ENCODE data around the gene TTC34. TPM values are rescaled to one million over a fixed set of nuclear protein-coding genes. Genes with fewer than 3 reads are reported as not detected.

The TTC34 gene
- total and polyA plus RNA-seq, 5 donors from 2014 or later: 0.05 to 1.1 (median 0.13) TPM

DNA sequence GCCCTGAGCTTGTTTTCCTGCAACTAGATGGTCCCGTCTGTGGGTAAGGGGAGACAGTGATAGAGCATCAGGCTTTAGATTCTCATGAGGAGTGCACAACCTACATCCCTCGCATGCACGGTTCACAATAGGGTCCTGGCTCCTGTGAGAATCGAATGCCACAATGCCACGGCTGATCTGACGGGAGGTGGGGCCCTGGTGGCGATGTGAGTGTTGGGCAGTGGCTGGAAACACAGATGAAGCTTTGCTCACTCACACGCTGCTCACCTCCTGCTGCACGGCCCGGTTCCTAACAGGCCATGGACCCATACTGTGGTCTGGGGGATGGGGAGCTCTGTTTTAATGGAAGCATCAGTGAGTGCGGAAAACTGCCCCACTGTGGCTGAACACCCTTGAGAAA lies 35.8 kb upstream of the TTC34 start:
- DNase-seq: no peak
- Histone ChIP-seq H3K27ac (ENCODE audit: insufficient read depth, low read length, poor library complexity, severe bottlenecking) (no peak overlapping the region), H3K9me3 (ENCODE audit: control insufficient read depth in 2 of 2, low read length in 2 of 2) (no peaks in the 10 kb centered on the region), H3K36me3 (ENCODE audit: control insufficient read depth, insufficient read depth, low read length) (no peaks in the 10 kb centered on the region), H3K27me3 (ENCODE audit: control insufficient read depth, insufficient read depth, low read length) (no peaks in the 10 kb centered on the region), H3K4me1 (ENCODE audit: control insufficient read depth, insufficient read depth, low read length, poor library complexity, severe bottlenecking) (peaks cover 9% of the 10 kb centered on the region), H3K4me3 (ENCODE audit: low read depth, low read length) (no peak overlapping the region)
- no peaks in the 10 kb centered on the region for H3K9me3 Mint-ChIP-seq
- no peaks in the 10 kb centered on the region for H3K36me3 Mint-ChIP-seq
- ATAC-seq (ENCODE audit: low read depth in 2 of 2): no peak
- no peaks in the 10 kb centered on the region for H3K27me3 Mint-ChIP-seq
- H3K4me3 Mint-ChIP-seq: no peak overlapping the region
- peaks cover 7 to 22% (median 12%) of the 10 kb centered on the region in 4 donors for H3K4me1 Mint-ChIP-seq
- H3K27ac Mint-ChIP-seq: no peak overlapping the region

DNA sequence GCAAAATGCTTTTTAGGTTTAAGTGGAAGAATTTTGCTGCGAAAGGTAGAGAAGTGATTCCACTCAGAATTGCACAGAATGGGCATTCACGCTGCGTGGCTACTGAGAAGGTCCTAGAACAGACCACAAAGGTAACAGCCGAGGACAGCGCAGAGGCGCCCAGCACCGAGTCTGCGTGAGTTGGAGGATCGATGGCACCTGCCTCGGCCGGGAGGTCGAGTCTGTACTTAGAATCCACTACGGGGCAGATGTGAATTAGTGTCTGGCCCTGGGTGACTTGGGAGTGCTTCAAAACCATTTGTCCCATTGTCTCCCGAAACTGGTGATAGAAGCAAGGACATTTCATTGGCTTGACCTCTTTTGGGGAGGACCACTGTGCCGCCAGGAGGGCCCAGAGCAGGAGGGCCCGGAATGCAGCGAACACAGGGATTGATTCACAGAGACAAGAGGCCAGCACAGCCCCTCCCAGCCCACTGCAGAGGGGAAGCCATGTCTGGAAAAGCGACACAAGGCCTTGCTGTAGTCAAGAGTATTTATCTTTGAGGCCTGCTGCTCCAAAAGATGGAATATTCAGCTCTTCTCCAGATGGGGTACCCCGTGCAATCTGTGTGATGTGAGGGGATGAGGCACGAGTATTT lies 35.0 kb upstream of the TTC34 start:
- Mint-ChIP-seq H3K27me3 (no peaks in the 10 kb centered on the region), H3K36me3 (no peaks in the 10 kb centered on the region), H3K27ac (no peak overlapping the region), H3K4me3 (no peak overlapping the region), H3K9me3 (no peaks in the 10 kb centered on the region), H3K4me1 (peaks cover 7 to 20% (median 12%) of the 10 kb centered on the region in 4 donors)
- Histone ChIP-seq H3K4me3 (ENCODE audit: low read depth, low read length) (no peak overlapping the region), H3K27me3 (ENCODE audit: control insufficient read depth, insufficient read depth, low read length) (no peaks in the 10 kb centered on the region), H3K9me3 (ENCODE audit: control insufficient read depth in 2 of 2, low read length in 2 of 2) (no peaks in the 10 kb centered on the region), H3K27ac (ENCODE audit: insufficient read depth, low read length, poor library complexity, severe bottlenecking) (no peak overlapping the region), H3K36me3 (ENCODE audit: control insufficient read depth, insufficient read depth, low read length) (no peaks in the 10 kb centered on the region), H3K4me1 (ENCODE audit: control insufficient read depth, insufficient read depth, low read length, poor library complexity, severe bottlenecking) (peaks cover 9% of the 10 kb centered on the region)
- no peak for ATAC-seq (ENCODE audit: low read depth in 2 of 2)
- no peak for DNase-seq

GRCh38 chr1:2835650-2836159 lies 34.2 kb upstream of the TTC34 start:
- H3K36me3 ChIP-seq (ENCODE audit: control insufficient read depth, insufficient read depth, low read length): no peaks in the 10 kb centered on the region
- ATAC-seq (ENCODE audit: low read depth in 2 of 2): no peak
- no peaks in the 10 kb centered on the region for H3K9me3 Mint-ChIP-seq
- H3K27ac Mint-ChIP-seq: no peak overlapping the region
- DNase-seq: no peak
- H3K4me1 Mint-ChIP-seq: peaks cover 7 to 14% (median 11%) of the 10 kb centered on the region in 4 donors
- no peaks in the 10 kb centered on the region for H3K27me3 ChIP-seq (ENCODE audit: control insufficient read depth, insufficient read depth, low read length)
- no peaks in the 10 kb centered on the region for H3K27me3 Mint-ChIP-seq
- H3K4me1 ChIP-seq (ENCODE audit: control insufficient read depth, insufficient read depth, low read length, poor library complexity, severe bottlenecking): peaks cover 9% of the 10 kb centered on the region
- no peak overlapping the region for H3K27ac ChIP-seq (ENCODE audit: insufficient read depth, low read length, poor library complexity, severe bottlenecking)
- no peak overlapping the region for H3K4me3 ChIP-seq (ENCODE audit: low read depth, low read length)
- H3K9me3 ChIP-seq (ENCODE audit: control insufficient read depth in 2 of 2, low read length in 2 of 2): no peaks in the 10 kb centered on the region
- no peak overlapping the region for H3K4me3 Mint-ChIP-seq
- no peaks in the 10 kb centered on the region for H3K36me3 Mint-ChIP-seq

GRCh38 chr1:2834741-2835564 lies 33.5 kb upstream of the TTC34 start:
- Histone ChIP-seq H3K4me3 (ENCODE audit: low read depth, low read length) (no peak overlapping the region), H3K36me3 (ENCODE audit: control insufficient read depth, insufficient read depth, low read length) (no peaks in the 10 kb centered on the region), H3K4me1 (ENCODE audit: control insufficient read depth, insufficient read depth, low read length, poor library complexity, severe bottlenecking) (peaks cover 1% of the 10 kb centered on the region), H3K27ac (ENCODE audit: insufficient read depth, low read length, poor library complexity, severe bottlenecking) (no peak overlapping the region), H3K27me3 (ENCODE audit: control insufficient read depth, insufficient read depth, low read length) (no peaks in the 10 kb centered on the region), H3K9me3 (ENCODE audit: control insufficient read depth in 2 of 2, low read length in 2 of 2) (no peaks in the 10 kb centered on the region)
- Mint-ChIP-seq H3K36me3 (no peaks in the 10 kb centered on the region), H3K9me3 (no peaks in the 10 kb centered on the region), H3K27me3 (no peaks in the 10 kb centered on the region), H3K4me1 (peaks cover under 1 to 6% (median 4%) of the 10 kb centered on the region in 4 donors), H3K27ac (no peak overlapping the region), H3K4me3 (no peak overlapping the region)
- ATAC-seq (ENCODE audit: low read depth in 2 of 2) (no peak), DNase-seq (no peak)

DNA sequence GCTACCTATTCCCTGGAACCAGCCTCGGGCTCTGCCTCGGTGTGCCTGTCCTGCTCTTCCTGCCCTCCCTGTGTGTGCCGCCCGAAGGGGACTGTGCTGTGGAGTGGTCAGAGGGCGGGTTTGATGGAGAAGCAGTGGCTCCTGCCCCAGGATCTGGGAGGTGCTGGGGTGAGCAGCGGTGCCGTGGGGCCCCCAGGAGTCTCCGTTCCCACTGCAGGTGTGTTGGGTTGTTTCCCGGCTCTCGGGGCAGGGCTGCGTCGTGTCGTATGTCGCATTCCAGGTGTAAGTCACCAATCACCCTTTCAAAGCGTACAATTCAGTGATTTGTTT lies 32.6 kb upstream of the TTC34 start:
- H3K27ac ChIP-seq (ENCODE audit: insufficient read depth, low read length, poor library complexity, severe bottlenecking): no peak overlapping the region
- ATAC-seq (ENCODE audit: low read depth in 2 of 2) (no peak), DNase-seq (no peak)
- Mint-ChIP-seq H3K4me3 (no peak overlapping the region), H3K27ac (peak overlapping the region in 1 of 3 donors; percentile 31), H3K36me3 (no peaks in the 10 kb centered on the region), H3K4me1 (no peaks in the 10 kb centered on the region), H3K27me3 (no peaks in the 10 kb centered on the region), H3K9me3 (no peaks in the 10 kb centered on the region)
- no peak overlapping the region for H3K4me3 ChIP-seq (ENCODE audit: low read depth, low read length)
- no peaks in the 10 kb centered on the region for H3K27me3 ChIP-seq (ENCODE audit: control insufficient read depth, insufficient read depth, low read length)
- H3K36me3 ChIP-seq (ENCODE audit: control insufficient read depth, insufficient read depth, low read length): no peaks in the 10 kb centered on the region
- no peaks in the 10 kb centered on the region for H3K4me1 ChIP-seq (ENCODE audit: control insufficient read depth, insufficient read depth, low read length, poor library complexity, severe bottlenecking)
- no peaks in the 10 kb centered on the region for H3K9me3 ChIP-seq (ENCODE audit: control insufficient read depth in 2 of 2, low read length in 2 of 2)

DNA sequence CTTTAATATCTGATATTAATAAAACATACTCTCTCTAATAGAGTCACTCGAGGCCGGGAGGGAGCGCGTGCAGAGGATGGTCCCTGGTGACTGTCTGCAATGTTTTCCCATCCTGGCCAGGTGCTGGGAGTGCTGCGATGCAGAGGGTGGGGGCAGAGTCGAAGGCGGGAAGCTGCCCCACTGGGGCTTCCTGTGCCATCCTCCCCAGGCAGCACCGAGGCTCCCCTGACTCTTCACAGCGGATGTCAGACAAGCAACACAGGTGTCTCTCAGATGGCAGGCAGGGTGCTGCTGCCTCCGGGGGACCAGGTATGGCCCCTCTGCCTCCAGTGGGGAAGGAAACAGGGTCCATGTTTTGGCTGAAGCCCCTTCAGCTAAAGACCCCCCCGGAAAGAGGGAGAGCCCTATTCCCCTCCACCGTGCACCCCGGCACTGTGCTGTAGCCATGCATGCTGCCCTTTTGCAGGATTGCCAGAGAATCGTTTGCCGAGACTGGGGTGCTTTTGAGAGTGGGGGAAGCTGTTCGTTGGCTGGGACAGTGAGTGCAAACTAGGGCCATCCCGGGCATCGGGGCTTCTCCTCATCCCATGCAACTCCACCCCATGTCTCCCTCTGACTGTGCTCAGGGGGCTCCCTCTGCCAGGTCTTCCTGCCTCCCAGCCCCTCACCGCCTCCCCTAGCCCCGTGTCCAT lies 32.1 kb upstream of the TTC34 start:
- Histone ChIP-seq H3K27ac (ENCODE audit: insufficient read depth, low read length, poor library complexity, severe bottlenecking) (no peak overlapping the region), H3K36me3 (ENCODE audit: control insufficient read depth, insufficient read depth, low read length) (no peaks in the 10 kb centered on the region), H3K27me3 (ENCODE audit: control insufficient read depth, insufficient read depth, low read length) (no peaks in the 10 kb centered on the region), H3K4me1 (ENCODE audit: control insufficient read depth, insufficient read depth, low read length, poor library complexity, severe bottlenecking) (no peaks in the 10 kb centered on the region), H3K4me3 (ENCODE audit: low read depth, low read length) (no peak overlapping the region), H3K9me3 (ENCODE audit: control insufficient read depth in 2 of 2, low read length in 2 of 2) (no peaks in the 10 kb centered on the region)
- Mint-ChIP-seq H3K27ac (no peak overlapping the region), H3K36me3 (no peaks in the 10 kb centered on the region), H3K9me3 (no peaks in the 10 kb centered on the region), H3K4me3 (no peak overlapping the region), H3K27me3 (no peaks in the 10 kb centered on the region), H3K4me1 (no peaks in the 10 kb centered on the region)
- DNase-seq (no peak), ATAC-seq (ENCODE audit: low read depth in 2 of 2) (peak in 1 of 2 donors; percentile 18)

GRCh38 chr1:2832506-2833453 lies 31.3 kb upstream of the TTC34 start:
- Histone ChIP-seq H3K4me1 (ENCODE audit: control insufficient read depth, insufficient read depth, low read length, poor library complexity, severe bottlenecking) (no peaks in the 10 kb centered on the region), H3K27me3 (ENCODE audit: control insufficient read depth, insufficient read depth, low read length) (no peaks in the 10 kb centered on the region), H3K27ac (ENCODE audit: insufficient read depth, low read length, poor library complexity, severe bottlenecking) (no peak overlapping the region), H3K4me3 (ENCODE audit: low read depth, low read length) (no peak overlapping the region), H3K36me3 (ENCODE audit: control insufficient read depth, insufficient read depth, low read length) (no peaks in the 10 kb centered on the region), H3K9me3 (ENCODE audit: control insufficient read depth in 2 of 2, low read length in 2 of 2) (peaks cover 0 to 1% of the 10 kb centered on the region in 2 experiments)
- H3K4me3 Mint-ChIP-seq: no peak overlapping the region
- DNase-seq (no peak), ATAC-seq (ENCODE audit: low read depth in 2 of 2) (no peak)
- peaks cover 0 to 3% (median 0%) of the 10 kb centered on the region in 7 donors for H3K9me3 Mint-ChIP-seq
- H3K27ac Mint-ChIP-seq: no peak overlapping the region
- no peaks in the 10 kb centered on the region for H3K36me3 Mint-ChIP-seq
- H3K4me1 Mint-ChIP-seq: no peaks in the 10 kb centered on the region
- no peaks in the 10 kb centered on the region for H3K27me3 Mint-ChIP-seq

Data from CD4-positive, CD25-positive, alpha-beta regulatory T cell (primary cell).